GM12878 (cell line): ENCODE data around the gene SEC16B. TPM values are rescaled to one million over a fixed set of nuclear protein-coding genes. Genes with fewer than 3 reads are reported as not detected.

Experiments
- ATAC-seq: fragments of 200-7000 bp; cut with Tn5 transposase; 3 replicates; pipeline ENCODE4 v1.9.1; 2020; ENCODE audit warnings: mild to moderate bottlenecking, moderate library complexity
- BruUV-seq: library from RNA; stranded (reverse); fragments of 400-500 nt; replicated peaks from 2 replicates; lab custom pipeline; 2021; lab: Mats Ljungman, UMichigan
- CTCF ChIA-PET: fragments of 300-600 bp; sonication (Branson Sonifier 250); formaldehyde crosslinking; extraction: SDS; loops from one replicate; lab custom pipeline; 2021; ENCODE audit warnings: inconsistent platforms; lab: Yijun Ruan, JAX
- POLR2A ChIA-PET: fragments of 350-600 bp; formaldehyde crosslinking; extraction: SDS; loops from one replicate; lab custom pipeline; 2021; ENCODE audit warnings: inconsistent platforms; lab: Charles Lee
- RAD21 ChIA-PET: fragments of 300-600 bp; sonication (Branson Sonifier 250); formaldehyde crosslinking; loops from one replicate; lab custom pipeline; 2023; ENCODE audit warnings: antibody characterized with exemption; ENCODE audit not compliant: unreplicated experiment; lab: Charles Lee
- SMC1A ChIA-PET: fragments of 300-600 bp; sonication (Branson Sonifier 250); formaldehyde crosslinking; loops from one replicate; lab custom pipeline; 2023; ENCODE audit not compliant: unreplicated experiment, uncharacterized antibody; lab: Charles Lee
- DNase-seq: peaks from one replicate; pipeline ENCODE4 v3.0.0-alpha.2; 2011; ENCODE audit warnings: low read depth, low spot score
- FAIRE-seq: peaks from 3 replicates; lab custom pipeline; 2011; peaks lifted over from hg19 to GRCh38; lab: Jason Lieb, UNC
- H2AFZ ChIP-seq: 2 replicates; pipeline ENCODE4 v1.6.0; 2011; ENCODE audit warnings: low read depth, low read length, control low read depth; ENCODE audit not compliant: control insufficient read depth
- H3K27ac ChIP-seq: 2 replicates; pipeline ENCODE4 v1.5.1; 2011; ENCODE audit warnings: control low read depth; ENCODE audit not compliant: control insufficient read depth, insufficient read depth
- H3K27me3 ChIP-seq, 2 experiments: replicated peaks in 1 of 2; 2 replicates each; pipeline versions ENCODE4 v1.6.0 to v1.6.1; 2011; ENCODE audit warnings: low read length in 1 of 2; ENCODE audit not compliant: control insufficient read depth in 2 of 2, insufficient read depth in 2 of 2
- H3K36me3 ChIP-seq, 2 experiments: 2 replicates each; pipeline ENCODE4 v1.5.1; 2011; ENCODE audit warnings: low read length in 1 of 2; ENCODE audit not compliant: control insufficient read depth in 2 of 2, insufficient read depth in 2 of 2
- H3K4me1 ChIP-seq: 2 replicates; pipeline ENCODE4 v1.6.1; 2011; ENCODE audit warnings: mild to moderate bottlenecking, low read length, moderate library complexity, mixed read lengths; ENCODE audit not compliant: control insufficient read depth, insufficient read depth
- H3K4me2 ChIP-seq: 2 replicates; pipeline ENCODE4 v1.6.0; 2011; ENCODE audit warnings: control low read depth; ENCODE audit not compliant: control insufficient read depth, insufficient read depth
- H3K4me3 ChIP-seq: fragments of 200-600 bp; sonication (generic); 2 replicates; pipeline ENCODE4 v1.5.1; 2016
- H3K79me2 ChIP-seq: 2 replicates; pipeline ENCODE4 v1.6.0; 2011; ENCODE audit warnings: low read length; ENCODE audit not compliant: control insufficient read depth, insufficient read depth
- H3K9ac ChIP-seq: 2 replicates; pipeline ENCODE4 v1.8.0; 2011; ENCODE audit warnings: low read length, control low read depth, mixed read lengths; ENCODE audit not compliant: control insufficient read depth, insufficient read depth
- H3K9me3 ChIP-seq: replicated peaks from 3 replicates; pipeline ENCODE4 v1.5.1; 2011; ENCODE audit warnings: mild to moderate bottlenecking, low read length; ENCODE audit not compliant: control insufficient read depth, insufficient read depth
- H4K20me1 ChIP-seq: 2 replicates; pipeline ENCODE4 v1.6.0; 2011; ENCODE audit not compliant: control insufficient read depth, insufficient read depth
- BRCA1 ChIP-seq: IDR thresholded peaks from 2 replicates; pipeline ENCODE4 v1.6.1; 2011; ENCODE audit warnings: low read depth, low read length, improper control_type of control experiment
- CHD1 ChIP-seq: IDR thresholded peaks from 2 replicates; pipeline ENCODE4 v1.6.1; 2012; ENCODE audit warnings: low read depth, low read length, improper control_type of control experiment
- ETV6 ChIP-seq, 2 experiments: fragments of 450-650 bp in 1 of 2; IDR thresholded peaks in 1 of 2; conservative IDR thresholded peaks in 1 of 2; 2 replicates each; pipeline ENCODE4 v1.6.1; 2014; ENCODE audit warnings: antibody characterized with exemption in 1 of 2, borderline replicate concordance in 1 of 2, low read depth in 1 of 2, mild to moderate bottlenecking in 1 of 2, moderate library complexity in 1 of 2
- JUND ChIP-seq: IDR thresholded peaks from 2 replicates; pipeline ENCODE4 v1.6.1; 2012; ENCODE audit warnings: low read depth, mild to moderate bottlenecking, low read length, improper control_type of control experiment, moderate library complexity
- KDM1A ChIP-seq: fragments of 200-600 bp; sonication (generic); IDR thresholded peaks from 2 replicates; pipeline ENCODE4 v1.6.1; 2016; ENCODE audit warnings: borderline replicate concordance
- NR2C2 ChIP-seq: IDR thresholded peaks from 2 replicates; pipeline ENCODE4 v1.6.1; 2011; ENCODE audit warnings: borderline replicate concordance, low read depth; ENCODE audit not compliant: control insufficient read depth, insufficient read length
- TBL1XR1 ChIP-seq: IDR thresholded peaks from 2 replicates; pipeline ENCODE4 v1.6.1; 2012; ENCODE audit warnings: low read depth, low read length, improper control_type of control experiment
- YY1 ChIP-seq: IDR thresholded peaks from 2 replicates; pipeline ENCODE4 v1.6.1; 2011; ENCODE audit warnings: low read depth, mild to moderate bottlenecking, low read length
- WGBS: methylation state at CpG from one replicate; pipeline ENCODE4 v1.1.6; 2016; ENCODE audit warnings: low lambda C conversion rate; ENCODE audit not compliant: insufficient replicate concordance, insufficient coverage; ENCODE audit errors: missing lambda C conversion rate; 5-methylcytosine and 5-hydroxymethylcytosine counted together
- in situ Hi-C: fragments of 300-500 bp; cut with MboI; formaldehyde crosslinking; loops from 9 replicates; pipeline ENCODE4 v1.14.3; 2018; ENCODE audit warnings: mixed read lengths
- intact Hi-C: fragments of 100-400 bp; cut with micrococcal nuclease; formaldehyde crosslinking; loops from one replicate; pipeline ENCODE4 v1.14.2; 2022; ENCODE audit not compliant: unreplicated experiment
- polyA plus RNA-seq, 11 experiments: library from polyadenylated mRNA; depleted of rRNA in 4 of 11; unstranded in 6 of 11; stranded (reverse) in 5 of 11; fragments of >200 nt; fragmentation: Nextera tagmentation in 4 of 11; fragmentation: Illumina TruSeq in 1 of 11; extraction: Ambion mirVana in 4 of 11; extraction: Trizol in 1 of 11; gene quantifications; 1 replicate in 1 of 11; 2 replicates in 10 of 11; pipeline versions ENCODE4 v1.2.1 to v1.2.3, GENCODE V29; 2011 to 2016; ENCODE audit warnings: inconsistent platforms in 2 of 11, missing spikeins in 2 of 11, low read depth in 1 of 11
- total RNA-seq, 4 experiments: library from RNA; depleted of rRNA in 3 of 4; stranded (reverse); fragments of >200 nt in 3 of 4; fragmentation: Illumina TruSeq in 1 of 4; extraction: Trizol in 1 of 4; gene quantifications; 2 replicates each; pipeline versions ENCODE4 v1.2.1 to v1.2.3, GENCODE V29; 2013 to 2021
- TF ChIP-seq, protein P1 (sequence below): fragments of 450-650 bp; IDR thresholded peaks from 2 replicates; pipeline ENCODE4 v1.6.1; 2017; ENCODE audit warnings: mild to moderate bottlenecking, moderate library complexity

SEC16B gene
- total and polyA plus RNA-seq, 10 of the 15 experiments (the other 5 are each of a cell fraction or from before 2014, with no cell fraction given), result 0.10 to 0.94 (median 0.17) TPM; not detected in 2

- TF ChIP-seq JUND, result no peak
- TF ChIP-seq CHD1, result no peak
These were observed 29.1 kb upstream of the SEC16B start (continued) for GRCh38 chr1:177998696-177999631.

DNA sequence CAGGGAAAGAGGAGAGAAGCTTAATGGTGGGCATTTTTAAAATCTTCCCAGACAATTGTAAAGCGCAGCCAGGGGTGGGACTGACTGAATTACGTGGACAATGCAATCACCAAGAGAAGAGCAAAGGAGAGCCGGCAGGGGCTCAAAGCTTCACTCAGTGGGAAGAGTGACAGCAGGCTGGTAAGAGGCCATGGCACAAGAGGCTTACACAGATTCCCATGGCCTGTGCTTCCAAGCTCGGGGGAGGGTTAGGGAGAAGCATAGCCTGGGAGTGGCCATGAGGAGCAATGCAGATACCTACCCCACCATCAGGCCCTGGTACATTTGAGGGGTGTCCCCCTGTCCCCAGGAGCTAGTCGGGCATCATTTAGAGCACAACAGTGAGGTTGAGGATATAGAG, 27.1 kb upstream of the SEC16B start:
- DNase-seq (no peak), ATAC-seq (no peak), FAIRE-seq (no peak)
- 8% methylated on average over 5 of the region's 5 CpGs for WGBS
- H3K9ac ChIP-seq, result no peak overlapping the region
- H3K4me1 ChIP-seq, result no peaks in the 10 kb centered on the region
- no peak overlapping the region for H3K27ac ChIP-seq
- intact Hi-C loops (no loop called here), in situ Hi-C loops (no loop called here)
- H4K20me1 ChIP-seq, result no peaks in the 10 kb centered on the region
- no peaks in the 10 kb centered on the region for H3K79me2 ChIP-seq
- ChIA-PET SMC1A (interaction anchor here (1.0 kb wide), 1 partner anchor 26 kb away, joined by 3 read pairs; no protein-coding TSS in a partner anchor), RAD21 (no interaction called here), POLR2A (no interaction called here), CTCF (interaction anchor here (1.8 kb wide), 1 partner anchor 36 kb away, joined by 5 read pairs; no protein-coding TSS in a partner anchor)
- H3K4me2 ChIP-seq, result no peak overlapping the region
- H2AFZ ChIP-seq, result no peak overlapping the region
- no peak for TF ChIP-seq YY1
- no peak for TF ChIP-seq BRCA1
- no peak for TF ChIP-seq ETV6 (conservative IDR thresholded peaks at IDR 0.05 in 1 of 2, IDR thresholded peaks at IDR 0.05 in 1 of 2; ENCODE audit: borderline replicate concordance in 1 of 2, low read depth in 1 of 2)
- TF ChIP-seq, protein P1, sequence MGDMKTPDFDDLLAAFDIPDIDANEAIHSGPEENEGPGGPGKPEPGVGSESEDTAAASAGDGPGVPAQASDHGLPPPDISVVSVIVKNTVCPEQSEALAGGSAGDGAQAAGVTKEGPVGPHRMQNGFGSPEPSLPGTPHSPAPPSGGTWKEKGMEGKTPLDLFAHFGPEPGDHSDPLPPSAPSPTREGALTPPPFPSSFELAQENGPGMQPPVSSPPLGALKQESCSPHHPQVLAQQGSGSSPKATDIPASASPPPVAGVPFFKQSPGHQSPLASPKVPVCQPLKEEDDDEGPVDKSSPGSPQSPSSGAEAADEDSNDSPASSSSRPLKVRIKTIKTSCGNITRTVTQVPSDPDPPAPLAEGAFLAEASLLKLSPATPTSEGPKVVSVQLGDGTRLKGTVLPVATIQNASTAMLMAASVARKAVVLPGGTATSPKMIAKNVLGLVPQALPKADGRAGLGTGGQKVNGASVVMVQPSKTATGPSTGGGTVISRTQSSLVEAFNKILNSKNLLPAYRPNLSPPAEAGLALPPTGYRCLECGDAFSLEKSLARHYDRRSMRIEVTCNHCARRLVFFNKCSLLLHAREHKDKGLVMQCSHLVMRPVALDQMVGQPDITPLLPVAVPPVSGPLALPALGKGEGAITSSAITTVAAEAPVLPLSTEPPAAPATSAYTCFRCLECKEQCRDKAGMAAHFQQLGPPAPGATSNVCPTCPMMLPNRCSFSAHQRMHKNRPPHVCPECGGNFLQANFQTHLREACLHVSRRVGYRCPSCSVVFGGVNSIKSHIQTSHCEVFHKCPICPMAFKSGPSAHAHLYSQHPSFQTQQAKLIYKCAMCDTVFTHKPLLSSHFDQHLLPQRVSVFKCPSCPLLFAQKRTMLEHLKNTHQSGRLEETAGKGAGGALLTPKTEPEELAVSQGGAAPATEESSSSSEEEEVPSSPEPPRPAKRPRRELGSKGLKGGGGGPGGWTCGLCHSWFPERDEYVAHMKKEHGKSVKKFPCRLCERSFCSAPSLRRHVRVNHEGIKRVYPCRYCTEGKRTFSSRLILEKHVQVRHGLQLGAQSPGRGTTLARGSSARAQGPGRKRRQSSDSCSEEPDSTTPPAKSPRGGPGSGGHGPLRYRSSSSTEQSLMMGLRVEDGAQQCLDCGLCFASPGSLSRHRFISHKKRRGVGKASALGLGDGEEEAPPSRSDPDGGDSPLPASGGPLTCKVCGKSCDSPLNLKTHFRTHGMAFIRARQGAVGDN, result no peak
- no peak for TF ChIP-seq NR2C2
- no peak for TF ChIP-seq TBL1XR1
- no peak for TF ChIP-seq KDM1A
- no TSS peak for BruUV-seq
- H3K4me3 ChIP-seq, result no peak overlapping the region
- no peaks in the 10 kb centered on the region for H3K36me3 ChIP-seq
- 0 out of 4 replicates have a peak, but pooled peaks cover 0 to 1% of the 10 kb centered on the region in 2 experiments for H3K27me3 ChIP-seq
- no peaks in the 10 kb centered on the region for H3K9me3 ChIP-seq
